Measurements from ENCODE around the gene PANX3. TPM values are rescaled to one million over a fixed set of nuclear protein-coding genes. Genes with fewer than 3 reads are reported as not detected.

PANX3 gene
- total and polyA plus RNA-seq, 8 donors, result not detected

- WGBS, 2 donors, result 84 to 87% methylated on average over 2 of the region's 2 CpGs
- Histone ChIP-seq H3K27ac (no peak overlapping the region), H3K4me1 (no peaks in the 10 kb centered on the region), H3K4me3 (no peak overlapping the region), H3K36me3 (no peaks in the 10 kb centered on the region), H3K9me3 (no peaks in the 10 kb centered on the region), H3K27me3 (no peaks in the 10 kb centered on the region)
- TF ChIP-seq CTCF (IDR thresholded peaks at IDR 0.05), result no peak
- intact Hi-C loops (cut with DNase I), result loop anchor here (10.0 kb wide), 2 partner anchors 91 to 171 kb away; partner anchors contain the start of gene VSIG2 (in 1 of the 3)
- no peak for ATAC-seq
- DNase-seq, result no peak
- FAIRE-seq, result no peak
Measured at GRCh38 chr11:124663861-124664260, 52.6 kb downstream of the PANX3 start.

GRCh38 chr11:124667601-124668000 lies 56.4 kb downstream of the PANX3 start:
- FAIRE-seq, result no peak
- Histone ChIP-seq H3K4me3 (no peak overlapping the region), H3K36me3 (no peaks in the 10 kb centered on the region), H3K27me3 (no peaks in the 10 kb centered on the region), H3K27ac (no peak overlapping the region), H3K9me3 (no peaks in the 10 kb centered on the region), H3K4me1 (peaks cover 0 to 3% (median 3%) of the 10 kb centered on the region in 3 donors)
- TF ChIP-seq CTCF (IDR thresholded peaks at IDR 0.05), result no peak
- DNase-seq, result no peak
- 92 to 96% methylated on average over 3 of the region's 3 CpGs for WGBS, 2 donors
- intact Hi-C loops (cut with DNase I), result loop anchor here (10.0 kb wide), 2 partner anchors 87 to 167 kb away; partner anchors contain the start of gene VSIG2 (in 1 of the 3)
- ATAC-seq, result no peak

GRCh38 chr11:124669193-124669592 lies 58.0 kb downstream of the PANX3 start:
- peak; percentile 19 to 60 (median 52) for TF ChIP-seq CTCF (IDR thresholded peaks at IDR 0.05)
- WGBS, 2 donors, result 19 to 21% methylated on average over 8 of the region's 8 CpGs
- no peaks in the 10 kb centered on the region for H3K9me3 ChIP-seq
- H3K36me3 ChIP-seq, result no peaks in the 10 kb centered on the region
- no peak overlapping the region for H3K27ac ChIP-seq
- FAIRE-seq, result no peak
- intact Hi-C loops (cut with DNase I), result loop anchor here (10.0 kb wide), 2 partner anchors 86 to 166 kb away; partner anchors contain the start of gene VSIG2 (in 1 of the 3)
- no peak overlapping the region for H3K4me3 ChIP-seq
- H3K4me1 ChIP-seq, result peaks cover 0 to 9% (median 7%) of the 10 kb centered on the region in 3 donors
- DNase-seq, result peak in 3 of 6 donors; percentile 25 to 51 (median 26)
- peak in 3 of 4 donors; percentile 42 to 50 (median 49) for ATAC-seq
- H3K27me3 ChIP-seq, result no peaks in the 10 kb centered on the region

Other genes with a start within 250 kb of the PANX3 start
- not detected for gene OR8B2, start 226.9 kb upstream of the PANX3 start, total RNA-seq
- gene OR8B2, start 226.9 kb upstream of the PANX3 start, polyA plus RNA-seq, result not detected
- not detected for gene OR8B3, start 212.4 kb upstream of the PANX3 start, total RNA-seq
- not detected for gene OR8B3, start 212.4 kb upstream of the PANX3 start, polyA plus RNA-seq
- not detected for gene OR8B4, start 186.6 kb upstream of the PANX3 start, total RNA-seq
- not detected for gene OR8B4, start 186.6 kb upstream of the PANX3 start, polyA plus RNA-seq
- gene OR8B8, start 165.7 kb upstream of the PANX3 start, total RNA-seq, result not detected
- gene OR8B8, start 165.7 kb upstream of the PANX3 start, polyA plus RNA-seq, result not detected
- not detected for gene OR8B12, start 67.8 kb upstream of the PANX3 start, total RNA-seq
- gene OR8B12, start 67.8 kb upstream of the PANX3 start, polyA plus RNA-seq, result not detected
- gene OR8A1, start 41.4 kb upstream of the PANX3 start, total RNA-seq, result not detected
- gene OR8A1, start 41.4 kb upstream of the PANX3 start, polyA plus RNA-seq, result under 1 TPM in 1 of 2 donors, not detected in 1; 0.02 TPM
- gene TBRG1, start 11.4 kb downstream of the PANX3 start, total RNA-seq, result 10 to 100 TPM; 12.9 to 20.0 (median 14.2) TPM
- 10 to 100 TPM; 26.9 to 49.2 TPM for gene TBRG1, start 11.4 kb downstream of the PANX3 start, polyA plus RNA-seq
- 10 to 100 TPM in 5 of 6 donors, 1 to 10 TPM in 1; 9.6 to 29.8 (median 18.0) TPM for gene SIAE, start 62.3 kb downstream of the PANX3 start, total RNA-seq
- gene SIAE, start 62.3 kb downstream of the PANX3 start, polyA plus RNA-seq, result 10 to 100 TPM; 10.3 to 12.1 TPM
- 1 to 10 TPM; 1.2 to 2.9 (median 2.1) TPM for gene SPA17, start 62.5 kb downstream of the PANX3 start, total RNA-seq
- 1 to 10 TPM; 6.0 to 7.3 TPM for gene SPA17, start 62.5 kb downstream of the PANX3 start, polyA plus RNA-seq
- 1 to 10 TPM in 3 of 6 donors, under 1 TPM in 2, not detected in 1; 0.24 to 1.9 (median 1.2) TPM for gene NRGN, start 128.5 kb downstream of the PANX3 start, total RNA-seq
- gene NRGN, start 128.5 kb downstream of the PANX3 start, polyA plus RNA-seq, result 1 to 10 TPM; 2.7 to 3.7 TPM
- gene VSIG2, start 140.8 kb downstream of the PANX3 start, total RNA-seq, result 1 to 10 TPM in 3 of 6 donors, under 1 TPM in 3; 0.18 to 2.1 (median 1.0) TPM
- gene VSIG2, start 140.8 kb downstream of the PANX3 start, polyA plus RNA-seq, result 1 to 10 TPM; 1.1 to 4.5 TPM
- 1 to 10 TPM; 5.0 to 10.0 (median 6.5) TPM for gene ESAM, start 150.9 kb downstream of the PANX3 start, total RNA-seq
- gene ESAM, start 150.9 kb downstream of the PANX3 start, polyA plus RNA-seq, result 10 to 100 TPM in 1 of 2 donors, 1 to 10 TPM in 1; 9.4 to 27.1 TPM
- 10 to 100 TPM in 1 of 6 donors, 1 to 10 TPM in 5; 4.6 to 11.0 (median 5.9) TPM for gene MSANTD2, start 189.0 kb downstream of the PANX3 start, total RNA-seq
- gene MSANTD2, start 189.0 kb downstream of the PANX3 start, polyA plus RNA-seq, result 10 to 100 TPM; 11.7 to 23.3 TPM

All from pancreas (tissue), 10 donors.